Panc1 (cell line): Measurements from ENCODE around the gene SLC38A10. TPM values are rescaled to one million over a fixed set of nuclear protein-coding genes. Genes with fewer than 3 reads are reported as not detected.
A peak's percentile ranks its signal among the peaks of the same experiment; 100 is the strongest.

Source experiments
- ATAC-seq: fragments of 200-7000 bp; cut with Tn5 transposase; 2 replicates; pipeline ENCODE4 v1.9.1; 2020; ENCODE audit warnings: mild to moderate bottlenecking, moderate library complexity
- BruUV-seq: library from RNA; stranded (reverse); fragments of 400-500 nt; replicated peaks from 2 replicates; lab custom pipeline; 2021; lab: Mats Ljungman, UMichigan
- CTCF ChIA-PET: fragments of 300-600 bp; sonication (Branson Sonifier 250); formaldehyde crosslinking; loops from one replicate; lab custom pipeline; 2022; ENCODE audit warnings: antibody characterized with exemption; lab: Charles Lee
- POLR2A ChIA-PET: fragments of 300-600 bp; sonication (Branson Sonifier 250); formaldehyde crosslinking; loops from one replicate; lab custom pipeline; 2022; ENCODE audit warnings: antibody characterized with exemption; lab: Charles Lee
- DNase-seq: peaks from one replicate; pipeline ENCODE4 v3.0.0-alpha.2; 2010; ENCODE audit warnings: low read depth, low spot score
- H3K27ac ChIP-seq: 2 replicates; pipeline ENCODE4 v1.5.1; 2011; ENCODE audit warnings: mild to moderate bottlenecking, low read length, inconsistent platforms
- H3K27me3 ChIP-seq: fragments of 200-500 bp; sonication (Bioruptor generic); 2 replicates; pipeline ENCODE4 v1.6.0; 2014; ENCODE audit warnings: low read length, inconsistent platforms; ENCODE audit not compliant: control insufficient read depth, insufficient read depth
- H3K36me3 ChIP-seq: fragments of 200-500 bp; sonication (Bioruptor generic); 2 replicates; pipeline ENCODE4 v1.5.1; 2014; ENCODE audit warnings: inconsistent platforms, mild to moderate bottlenecking, low read length, moderate library complexity; ENCODE audit not compliant: control insufficient read depth, insufficient read depth
- H3K4me1 ChIP-seq: 2 replicates; pipeline ENCODE4 v1.5.1; 2011; ENCODE audit warnings: inconsistent platforms, mild to moderate bottlenecking, low read length, moderate library complexity; ENCODE audit not compliant: control insufficient read depth, insufficient read depth
- H3K4me3 ChIP-seq, 2 experiments: 2 replicates each; pipeline ENCODE4 v1.5.1; 2011 to 2012; ENCODE audit warnings: low read depth in 2 of 2, low read length in 2 of 2, mild to moderate bottlenecking in 2 of 2, inconsistent platforms in 1 of 2, moderate library complexity in 1 of 2
- H3K9me3 ChIP-seq: fragments of 200-500 bp; sonication (Bioruptor generic); 2 replicates; pipeline ENCODE4 v1.5.1; 2014; ENCODE audit warnings: low read depth, mild to moderate bottlenecking, inconsistent platforms, low read length, moderate library complexity; ENCODE audit not compliant: control insufficient read depth, insufficient read depth
- CTCF ChIP-seq: fragments of 450-650 bp; IDR thresholded peaks from 2 replicates; pipeline ENCODE4 v1.5.1; 2017; ENCODE audit warnings: mild to moderate bottlenecking
- POLR2AphosphoS5 ChIP-seq: IDR thresholded peaks from 2 replicates; pipeline ENCODE4 v1.6.1; 2012; ENCODE audit warnings: mild to moderate bottlenecking, low read depth, low read length, moderate library complexity
- SIN3A ChIP-seq: IDR thresholded peaks from 2 replicates; pipeline ENCODE4 v1.6.1; 2012; ENCODE audit warnings: low read depth, mild to moderate bottlenecking, low read length, moderate library complexity, borderline replicate concordance; ENCODE audit not compliant: insufficient read depth
- TCF7L2 ChIP-seq: IDR thresholded peaks from 2 replicates; pipeline ENCODE4 v1.6.1; 2011; ENCODE audit warnings: mild to moderate bottlenecking, low read depth, low read length, inconsistent platforms
- in situ Hi-C: cut with HindIII; loops from 2 replicates; pipeline ENCODE4 v1.10.0; 2016; ENCODE audit warnings: low sequenced_read_pairs, low pct_unique_long_range_greater_than_20kb
- intact Hi-C: fragments of 100-400 bp; cut with micrococcal nuclease; formaldehyde crosslinking; loops from one replicate; pipeline ENCODE4 v1.10.0; 2022; ENCODE audit not compliant: unreplicated experiment
- total RNA-seq: library from RNA; stranded (reverse); gene quantifications from one replicate; pipeline ENCODE4 v1.2.1, GENCODE V29; 2021; ENCODE audit not compliant: unreplicated experiment
- TF ChIP-seq, protein P1 (sequence below), 2 experiments: IDR thresholded peaks; 2 replicates each; pipeline ENCODE4 v1.6.1; 2011 to 2012; ENCODE audit warnings: low read depth in 2 of 2, control low read depth in 1 of 2, low read length in 1 of 2, mild to moderate bottlenecking in 1 of 2, moderate library complexity in 1 of 2; ENCODE audit not compliant: insufficient read depth in 1 of 2

SLC38A10 gene
- total RNA-seq, 1 experiment from 2014 or later, result 188 TPM

DNA sequence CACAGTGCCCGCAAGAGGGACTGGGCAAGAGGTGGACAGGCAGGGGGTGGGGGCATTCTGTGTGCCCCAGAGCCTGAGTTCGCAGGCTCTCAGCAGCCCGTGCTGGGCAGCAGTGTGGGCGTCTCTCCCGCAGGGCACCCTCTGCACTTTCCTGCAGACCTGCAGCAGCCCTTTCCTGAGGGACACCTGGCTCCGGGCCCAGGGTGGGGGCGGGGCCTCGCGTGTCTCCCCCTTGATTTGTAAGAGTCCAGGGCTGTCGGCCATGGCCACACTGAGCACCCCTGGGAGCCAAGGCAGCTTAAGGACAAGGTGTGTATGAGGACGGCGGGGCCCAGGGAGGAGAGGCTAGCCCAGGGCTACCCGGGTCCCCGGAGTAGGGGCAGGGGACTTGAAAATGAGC, 33.4 kb upstream of the SLC38A10 start:
- Histone ChIP-seq H3K4me3 (no peak overlapping the region), H3K27me3 (no peaks in the 10 kb centered on the region), H3K4me1 (peaks cover 48% of the 10 kb centered on the region), H3K27ac (peak overlapping the region; percentile 97), H3K36me3 (no peaks in the 10 kb centered on the region), H3K9me3 (no peaks in the 10 kb centered on the region)
- peak; percentile 0; the same call in 1 of the 2 replicates for ATAC-seq
- BruUV-seq, result no TSS peak
- CTCF ChIA-PET, result no interaction called here
- POLR2A ChIA-PET, result no interaction called here
- intact Hi-C loops (no loop called here), in situ Hi-C loops (no loop called here)
- TF ChIP-seq CTCF (no peak), TCF7L2 (no peak), SIN3A (no peak)
- TF ChIP-seq, protein P1, sequence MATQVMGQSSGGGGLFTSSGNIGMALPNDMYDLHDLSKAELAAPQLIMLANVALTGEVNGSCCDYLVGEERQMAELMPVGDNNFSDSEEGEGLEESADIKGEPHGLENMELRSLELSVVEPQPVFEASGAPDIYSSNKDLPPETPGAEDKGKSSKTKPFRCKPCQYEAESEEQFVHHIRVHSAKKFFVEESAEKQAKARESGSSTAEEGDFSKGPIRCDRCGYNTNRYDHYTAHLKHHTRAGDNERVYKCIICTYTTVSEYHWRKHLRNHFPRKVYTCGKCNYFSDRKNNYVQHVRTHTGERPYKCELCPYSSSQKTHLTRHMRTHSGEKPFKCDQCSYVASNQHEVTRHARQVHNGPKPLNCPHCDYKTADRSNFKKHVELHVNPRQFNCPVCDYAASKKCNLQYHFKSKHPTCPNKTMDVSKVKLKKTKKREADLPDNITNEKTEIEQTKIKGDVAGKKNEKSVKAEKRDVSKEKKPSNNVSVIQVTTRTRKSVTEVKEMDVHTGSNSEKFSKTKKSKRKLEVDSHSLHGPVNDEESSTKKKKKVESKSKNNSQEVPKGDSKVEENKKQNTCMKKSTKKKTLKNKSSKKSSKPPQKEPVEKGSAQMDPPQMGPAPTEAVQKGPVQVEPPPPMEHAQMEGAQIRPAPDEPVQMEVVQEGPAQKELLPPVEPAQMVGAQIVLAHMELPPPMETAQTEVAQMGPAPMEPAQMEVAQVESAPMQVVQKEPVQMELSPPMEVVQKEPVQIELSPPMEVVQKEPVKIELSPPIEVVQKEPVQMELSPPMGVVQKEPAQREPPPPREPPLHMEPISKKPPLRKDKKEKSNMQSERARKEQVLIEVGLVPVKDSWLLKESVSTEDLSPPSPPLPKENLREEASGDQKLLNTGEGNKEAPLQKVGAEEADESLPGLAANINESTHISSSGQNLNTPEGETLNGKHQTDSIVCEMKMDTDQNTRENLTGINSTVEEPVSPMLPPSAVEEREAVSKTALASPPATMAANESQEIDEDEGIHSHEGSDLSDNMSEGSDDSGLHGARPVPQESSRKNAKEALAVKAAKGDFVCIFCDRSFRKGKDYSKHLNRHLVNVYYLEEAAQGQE (IDR thresholded peaks at IDR 0.05; ENCODE audit: insufficient read depth in 1 of 2, low read depth in 2 of 2, low read length in 1 of 2), result no peak
- DNase-seq, result no peak

GRCh38 chr17:81325714-81326358, 30.7 kb upstream of the SLC38A10 start:
- in situ Hi-C loops (no loop called here), intact Hi-C loops (no loop called here)
- Histone ChIP-seq H3K9me3 (no peaks in the 10 kb centered on the region), H3K4me3 (no peak overlapping the region), H3K36me3 (no peaks in the 10 kb centered on the region), H3K27me3 (no peaks in the 10 kb centered on the region), H3K4me1 (peaks cover 31% of the 10 kb centered on the region), H3K27ac (no peak overlapping the region)
- ChIA-PET POLR2A (interaction anchor here (0.6 kb wide), 1 partner anchor 69 kb away, joined by 3 read pairs; no protein-coding TSS in a partner anchor), CTCF (no interaction called here)
- DNase-seq (no peak), ATAC-seq (no peak)
- TF ChIP-seq POLR2AphosphoS5, result no peak
- BruUV-seq, result no TSS peak
